Skeletal muscle cell (primary cell): ENCODE data around the gene LBHD2.
"Not testable (repeated sequence)": the region's sequence is repeated elsewhere in the genome, so short reads cannot be mapped to it uniquely, and the experiment has no call there.

Experiments
- DNase-seq: peaks from one replicate; pipeline ENCODE4 v3.0.0-alpha.2; 2010; ENCODE audit warnings: low read depth
- H3K4me3 ChIP-seq: 2 replicates; pipeline ENCODE4 v1.5.1; 2011; ENCODE audit warnings: low read depth, mild to moderate bottlenecking, control low read depth, low read length, moderate library complexity

LBHD2 gene

DNA sequence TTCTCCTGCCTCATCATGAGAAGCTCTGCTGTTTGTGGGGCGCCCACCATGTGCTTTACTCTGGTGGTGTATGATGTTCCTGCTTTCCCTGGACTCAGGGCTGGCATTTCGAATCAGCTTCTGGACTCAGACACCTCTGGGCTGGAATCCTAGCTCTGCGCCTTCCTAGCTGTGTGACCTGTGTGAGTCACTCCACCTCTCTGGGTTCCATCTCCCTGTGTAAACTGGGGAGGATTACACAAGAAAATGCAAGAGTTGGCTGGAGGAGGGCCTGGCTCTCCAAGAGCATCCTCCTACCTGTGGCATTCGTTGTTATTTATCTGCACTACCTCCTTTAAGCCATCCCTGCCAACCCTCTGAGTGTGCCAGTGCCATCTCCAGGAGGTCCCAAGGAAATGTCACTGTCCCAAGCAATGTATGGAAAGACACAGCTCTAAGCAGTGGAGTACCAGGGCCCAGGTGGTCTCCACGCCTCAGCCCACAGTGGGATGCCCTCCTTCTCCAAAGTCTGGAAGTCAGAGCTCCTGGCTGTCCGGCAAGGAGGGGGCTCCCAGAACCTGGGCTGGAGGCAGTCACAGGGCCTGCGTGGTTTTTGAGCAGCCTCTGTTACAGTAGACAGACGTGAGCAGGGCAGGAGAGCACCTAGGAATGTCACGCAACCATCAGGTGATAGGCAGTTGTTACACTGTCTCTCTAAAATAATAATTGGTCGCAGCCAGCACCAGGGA is 32.0 kb downstream of the LBHD2 start:
- no peak for DNase-seq
- no peak overlapping the region for H3K4me3 ChIP-seq

GRCh38 chr14:103116636-103117035 is 32.6 kb downstream of the LBHD2 start:
- DNase-seq, result no peak
- no peak overlapping the region for H3K4me3 ChIP-seq

DNA sequence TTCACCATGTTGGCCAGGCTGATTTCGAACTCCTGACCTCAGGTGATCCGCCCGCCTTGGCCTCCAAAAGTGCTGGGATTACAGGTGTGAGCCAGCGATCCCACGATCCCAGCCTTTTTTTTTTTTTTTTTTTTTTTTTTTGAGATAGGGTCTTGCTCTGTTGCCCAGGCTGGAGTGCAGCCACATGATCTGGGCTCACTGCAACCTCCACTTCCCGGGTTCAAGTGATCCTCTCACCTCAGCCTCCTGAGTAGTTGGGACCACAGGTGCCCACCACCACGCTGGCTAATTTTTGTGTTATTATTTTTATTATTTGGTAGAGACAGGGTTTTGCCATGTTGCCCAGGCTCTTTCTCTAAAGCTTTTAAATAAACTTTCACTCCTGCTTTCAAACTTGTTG is 33.5 kb downstream of the LBHD2 start:
- DNase-seq, H3K4me3 ChIP-seq: not testable (repeated sequence)

DNA sequence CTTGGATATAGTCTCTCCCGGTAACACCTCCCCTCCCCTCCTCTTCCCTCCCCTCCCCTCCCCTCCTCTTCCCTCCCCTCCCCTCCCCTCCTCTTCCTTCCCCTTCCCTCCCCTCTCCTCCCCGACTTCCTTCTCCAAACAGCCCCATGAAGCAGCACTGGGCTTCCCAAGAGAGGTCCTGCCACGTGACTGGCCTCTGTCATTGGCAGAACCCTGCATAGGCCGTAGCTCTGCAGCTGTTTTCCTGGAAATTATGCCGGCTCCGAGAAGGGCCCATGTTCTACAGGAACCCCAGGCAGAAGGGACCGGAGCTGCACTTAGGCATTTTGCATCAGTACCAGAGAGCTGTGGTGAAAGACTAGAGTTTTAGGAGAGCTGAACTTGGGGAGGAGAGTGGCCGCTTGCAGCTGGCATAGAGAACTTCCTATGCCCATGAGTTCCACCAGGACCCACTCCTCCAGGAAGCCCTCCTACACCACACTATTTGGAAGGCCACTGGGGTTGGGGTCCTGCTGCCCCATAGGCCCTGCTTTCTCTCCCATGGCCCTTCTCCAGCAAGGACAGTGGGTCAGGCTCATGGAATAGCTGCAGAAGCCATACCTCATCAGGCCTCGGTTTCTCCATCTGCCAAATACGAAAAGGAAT is 34.1 kb downstream of the LBHD2 start:
- H3K4me3 ChIP-seq, result no peak overlapping the region

DNA sequence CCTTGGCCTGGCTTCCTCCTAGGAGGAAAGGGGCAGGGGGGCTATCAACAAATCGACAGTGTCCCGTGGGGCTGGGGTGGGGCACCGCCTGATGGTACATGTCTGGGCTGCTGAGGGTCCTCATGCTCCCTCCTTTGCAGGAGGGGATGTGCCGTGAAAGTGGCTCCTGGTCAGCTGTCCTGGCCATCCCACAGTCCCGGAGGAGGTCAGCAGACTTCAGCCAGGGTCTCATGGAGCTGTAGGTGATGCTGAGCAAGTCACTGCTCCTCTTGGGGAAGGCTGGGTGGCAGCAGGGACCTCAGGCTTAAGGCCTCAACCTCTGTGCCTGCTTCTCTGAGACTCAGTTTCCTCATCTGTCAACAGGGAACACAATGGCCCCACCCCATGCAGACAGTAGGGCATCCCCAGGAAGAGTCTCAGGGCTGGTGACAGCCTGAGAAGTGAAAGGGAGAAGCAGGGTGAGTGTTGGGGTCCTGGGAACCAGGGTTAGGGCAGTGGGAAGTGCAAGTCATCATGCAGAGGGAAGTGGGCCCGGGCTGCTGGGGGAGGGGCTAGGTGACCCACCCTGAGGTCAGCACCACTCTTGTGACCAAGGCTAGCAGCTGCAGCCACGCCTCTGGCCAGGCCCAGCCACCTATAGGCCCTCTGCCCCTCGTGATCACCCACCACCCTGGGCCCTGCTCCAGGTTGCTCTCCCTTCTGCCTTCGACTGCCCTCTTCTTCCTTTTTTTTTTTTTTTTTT is 34.8 kb downstream of the LBHD2 start:
- no peak overlapping the region for H3K4me3 ChIP-seq

More for the DNA sequence above, 34.1 kb downstream of the LBHD2 start:
- no peak for DNase-seq

GRCh38 chr14:103119527-103119926 is 35.5 kb downstream of the LBHD2 start:
- H3K4me3 ChIP-seq, DNase-seq: not testable (repeated sequence)

More for the DNA sequence above, 34.8 kb downstream of the LBHD2 start:
- no peak for DNase-seq

- no peak for DNase-seq
- no peak overlapping the region for H3K4me3 ChIP-seq
These were observed 37.3 kb downstream of the LBHD2 start for GRCh38 chr14:103121121-103121845.

DNA sequence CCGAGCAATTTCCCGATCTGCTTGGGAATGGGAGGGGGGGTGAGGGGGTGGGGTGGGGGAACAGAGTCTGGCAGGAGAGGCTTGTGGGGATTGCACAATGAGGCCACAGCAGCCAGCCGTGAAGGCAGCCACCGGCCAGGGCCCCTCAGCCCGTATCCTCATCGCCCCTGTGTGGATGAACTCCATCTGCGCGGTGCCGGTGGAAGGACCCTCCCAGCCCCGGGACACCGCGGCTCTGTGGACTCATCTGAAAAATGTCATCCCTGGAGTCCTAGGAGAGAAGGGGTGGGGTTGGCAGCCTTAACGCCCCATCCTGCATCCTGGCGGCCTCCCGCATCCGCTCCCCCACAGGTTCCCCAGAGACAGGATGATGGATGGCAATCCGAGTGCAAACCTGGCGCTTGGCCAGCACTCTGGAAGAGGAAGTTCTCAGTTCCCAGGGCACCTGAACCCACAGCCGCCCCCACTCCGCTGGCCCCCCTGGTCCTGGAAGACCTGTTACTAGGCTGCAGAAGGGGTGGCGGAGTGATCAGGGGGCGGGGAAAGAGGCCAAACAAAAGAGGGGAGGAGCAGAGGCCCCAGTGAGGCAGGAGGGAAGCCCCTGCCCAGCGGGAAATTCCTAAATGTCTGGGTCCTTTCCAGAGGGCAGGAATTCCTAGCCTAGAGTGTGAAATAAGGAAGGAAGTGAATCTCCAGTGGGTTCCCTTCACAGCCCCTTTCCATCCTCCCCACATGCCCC is 38.0 kb downstream of the LBHD2 start:
- peak; percentile 75 for DNase-seq
- H3K4me3 ChIP-seq, result no peak overlapping the region

- no peak overlapping the region for H3K4me3 ChIP-seq
- no peak for DNase-seq
These were observed 38.6 kb downstream of the LBHD2 start for GRCh38 chr14:103122585-103122946.

DNA sequence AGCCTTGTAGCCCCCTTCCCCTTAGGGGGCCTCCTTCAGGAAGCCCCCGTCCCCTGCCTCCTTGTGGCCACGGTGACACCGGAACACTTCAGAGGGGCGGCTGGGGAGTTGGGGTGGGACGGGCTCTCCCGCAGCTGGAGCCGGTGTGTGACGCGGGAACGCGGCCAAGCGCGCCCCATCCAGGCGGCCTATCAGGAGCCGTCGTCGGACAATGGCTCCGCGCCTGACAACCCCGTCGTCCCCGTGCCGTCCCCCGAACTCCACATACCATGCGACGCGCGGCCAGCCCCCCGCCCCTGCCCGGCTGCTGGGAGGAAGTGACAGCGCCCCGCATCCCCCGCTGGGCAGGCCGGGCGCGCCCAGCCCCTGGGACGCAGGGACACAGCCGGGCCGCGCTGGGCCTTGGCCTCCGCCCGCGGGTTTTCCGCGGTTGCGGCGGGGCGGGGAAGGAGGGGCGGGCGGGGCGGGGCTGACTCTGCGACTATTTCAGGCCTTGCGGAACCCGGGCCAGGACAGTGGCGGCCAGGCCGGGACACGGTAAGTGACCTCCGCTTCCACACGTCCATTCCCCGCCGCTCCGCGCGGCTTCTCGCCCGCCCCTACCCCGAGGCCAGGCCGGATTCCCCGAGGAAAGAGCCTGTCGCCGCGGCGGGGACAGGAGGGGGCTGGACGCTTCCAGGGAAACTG is 39.1 kb downstream of the LBHD2 start, which contains the start of gene TNFAIP2:
Gene TNFAIP2, plus strand, starts transcription at position 515 of the 687 bp plus-strand sequence. CDS start 2,997 bp downstream, outside the sequence.
- H3K4me3 ChIP-seq, result peak within 1 kb of the TSS; percentile 37
- DNase-seq, result no peak

- H3K4me3 ChIP-seq, result peak overlapping the region; percentile 37
- no peak for DNase-seq
These were observed 39.9 kb downstream of the LBHD2 start for GRCh38 chr14:103123634-103124500.

DNA sequence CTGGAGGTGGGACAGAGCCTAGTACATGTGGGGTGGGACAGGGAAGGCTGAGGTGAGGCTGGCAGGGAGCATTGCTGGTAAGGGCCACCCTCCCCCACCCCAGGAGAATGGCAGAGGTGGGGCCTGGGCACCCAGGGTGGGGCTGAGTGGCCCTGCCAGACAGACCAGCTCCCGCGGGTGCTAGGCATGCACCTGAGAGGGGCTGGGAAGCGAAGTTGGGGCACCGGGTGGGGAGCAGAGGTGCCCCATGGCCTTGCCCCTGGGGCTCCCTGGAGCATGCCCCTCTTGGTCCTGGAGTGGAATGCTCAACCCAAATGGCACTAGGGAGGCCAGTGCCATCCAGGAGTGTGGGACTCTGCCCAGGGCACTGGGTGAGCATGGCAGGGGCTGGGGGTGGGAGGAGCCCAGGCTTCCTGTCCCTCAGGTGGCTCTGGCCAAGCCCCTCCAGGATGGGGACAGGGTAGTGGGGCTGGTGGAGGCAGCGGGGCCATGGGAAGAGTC is 40.5 kb downstream of the LBHD2 start:
- H3K4me3 ChIP-seq, result no peak overlapping the region
- no peak for DNase-seq

GRCh38 chr14:103125098-103126070 is 41.4 kb downstream of the LBHD2 start:
- H3K4me3 ChIP-seq, result no peak overlapping the region
- no peak for DNase-seq

DNA sequence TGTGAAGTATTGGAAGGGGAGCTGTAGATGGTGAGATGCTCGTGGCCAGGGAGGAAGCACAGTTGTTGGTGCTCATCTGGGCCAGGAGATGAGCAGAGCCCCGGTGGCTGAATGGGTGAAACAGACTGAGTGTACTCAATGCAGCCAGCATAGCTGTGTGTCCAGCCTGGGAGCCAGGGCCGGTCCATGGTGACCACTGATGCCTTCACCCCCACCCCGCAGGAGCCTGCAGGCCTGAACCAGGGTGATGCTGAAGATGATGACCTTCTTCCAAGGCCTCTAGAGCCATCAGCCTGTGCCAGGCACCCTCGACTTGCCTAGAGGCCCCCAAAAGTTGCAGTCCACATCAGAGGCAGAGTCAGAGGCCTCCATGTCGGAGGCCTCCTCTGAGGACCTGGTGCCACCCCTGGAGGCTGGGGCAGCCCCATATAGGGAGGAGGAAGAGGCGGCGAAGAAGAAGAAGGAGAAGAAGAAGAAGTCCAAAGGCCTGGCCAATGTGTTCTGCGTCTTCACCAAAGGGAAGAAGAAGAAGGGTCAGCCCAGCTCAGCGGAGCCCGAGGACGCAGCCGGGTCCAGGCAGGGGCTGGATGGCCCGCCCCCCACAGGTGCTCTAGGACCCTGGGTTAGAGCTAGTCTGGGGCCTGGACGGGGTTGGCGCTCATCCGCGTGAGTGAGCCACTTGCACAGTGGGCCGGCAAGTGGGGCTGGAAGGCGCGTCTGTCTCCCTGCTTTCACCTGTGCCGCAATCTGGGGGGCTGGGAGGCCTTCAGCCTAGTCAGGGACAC is 42.3 kb downstream of the LBHD2 start:
- DNase-seq, result no peak
- peak overlapping the region; percentile 25 for H3K4me3 ChIP-seq

GRCh38 chr14:103126873-103127304 is 42.9 kb downstream of the LBHD2 start:
- H3K4me3 ChIP-seq, result peak overlapping the region; percentile 25

GRCh38 chr14:103127356-103127755 is 43.3 kb downstream of the LBHD2 start:
- no peak overlapping the region for H3K4me3 ChIP-seq
- no peak for DNase-seq

More at GRCh38 chr14:103126873-103127304, 42.9 kb downstream of the LBHD2 start:
- no peak for DNase-seq
